Measurements from ENCODE around the gene SIPA1L3. TPM values are rescaled to one million over a fixed set of nuclear protein-coding genes. Genes with fewer than 3 reads are reported as not detected.

Gene SIPA1L3
- polyA plus RNA-seq, 1 of the 3 experiments (the other 2 are of a cell fraction), result 11.6 TPM

DNA sequence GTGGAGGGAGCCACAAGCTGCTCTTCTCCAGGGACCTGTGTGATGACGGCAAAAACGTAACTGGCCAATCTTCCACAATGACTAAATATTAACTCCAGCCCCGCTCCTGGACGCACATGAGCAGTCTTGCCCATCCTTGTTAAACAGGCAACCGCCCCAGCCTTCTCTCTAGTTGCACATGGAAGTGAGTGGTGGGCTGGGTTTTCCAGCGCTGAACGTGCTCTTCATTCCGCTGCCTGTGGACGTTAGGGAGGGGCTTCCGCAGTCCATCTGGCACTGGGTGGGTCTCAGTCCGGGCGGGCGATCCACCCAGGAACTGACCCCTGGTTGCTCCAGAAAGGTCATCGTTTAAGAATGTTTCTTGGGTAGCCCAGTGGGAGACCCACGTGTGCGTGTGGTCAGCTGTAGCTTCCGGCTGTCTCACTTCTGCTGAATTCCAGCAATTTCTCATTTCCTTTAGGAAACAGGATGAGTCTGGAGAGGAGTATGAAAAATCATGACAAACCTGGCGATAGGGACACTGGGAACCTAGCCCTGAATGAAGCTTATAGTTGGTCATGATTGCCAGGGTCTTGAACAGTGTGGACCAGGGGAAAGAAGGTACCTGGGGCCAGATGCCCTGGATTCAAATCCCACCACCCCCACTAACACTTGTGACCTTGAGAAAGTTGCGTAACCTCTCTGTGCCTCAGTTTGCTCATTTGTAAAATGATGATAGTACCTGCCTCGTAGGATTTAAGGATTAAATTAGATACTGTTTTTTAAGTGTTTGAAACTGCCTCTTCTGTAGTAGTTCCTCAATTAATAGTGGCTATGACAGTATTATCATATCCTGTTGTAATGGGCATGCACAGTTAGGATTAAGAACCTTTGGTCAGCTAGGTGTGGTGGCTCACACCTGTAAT lies 92.6 kb downstream of the SIPA1L3 start:
- no peak for DNase-seq
- Histone ChIP-seq H3K4me2 (peak overlapping the region; percentile 59), H4K20me1 (ENCODE audit: insufficient read depth) (no peaks in the 10 kb centered on the region), H3K9me3 (no peaks in the 10 kb centered on the region), H3K4me3 (ENCODE audit: low read depth in 2 of 2, low read length in 1 of 2) (no peak overlapping the region), H3K79me2 (ENCODE audit: insufficient read depth) (peaks cover 53% of the 10 kb centered on the region), H3K27me3 (ENCODE audit: insufficient read depth) (no peaks in the 10 kb centered on the region), H3K27ac (ENCODE audit: low read depth in 2 of 2, low read length in 1 of 2) (peak overlapping the region; percentile 60 to 100; a peak in 3 of 4 replicates), H3K4me1 (ENCODE audit: control insufficient read depth in 1 of 2, insufficient read depth in 2 of 2, low read depth in 1 of 2, low read length in 1 of 2) (peaks cover 15 to 34% of the 10 kb centered on the region in 2 experiments), H3K9ac (peak overlapping the region; percentile 73), H3K36me3 (replicated peaks in 1 of 2; ENCODE audit: control insufficient read depth in 1 of 2, insufficient read depth in 2 of 2, low read length in 1 of 2) (no peaks in the 10 kb centered on the region), H3F3A (replicated peaks; ENCODE audit: insufficient read depth) (peaks cover 63% of the 10 kb centered on the region), H2AFZ (ENCODE audit: low read depth) (0 out of 2 replicates have a peak overlapping the region, but pooled peaks have one; percentile 1), H3K9me2 (no peaks in the 10 kb centered on the region)
- ChIA-PET POLR2A (no interaction called here), CTCF (interaction anchor here (1.0 to 1.9 kb wide), 2 partner anchors 24 to 97 kb away, joined by 3 to 7 read pairs; no protein-coding TSS in a partner anchor)
- 41% methylated on average over 19 of the region's 20 CpGs for WGBS (ENCODE audit: low lambda C conversion rate)
- TF ChIP-seq FOSL2 (IDR thresholded peaks at IDR 0.05; ENCODE audit: borderline replicate concordance, low read depth) (peak; percentile 88), POLR2AphosphoS5 (IDR thresholded peaks at IDR 0.05; ENCODE audit: low read depth, low read length) (peak; percentile 71; the same call in 1 of the 2 replicates), EP300 (IDR thresholded peaks at IDR 0.05; ENCODE audit: borderline replicate concordance in 1 of 2, low read depth in 1 of 2, low read length in 1 of 2) (peak in 1 of 2 experiments; percentile 99; a peak in 3 of 4 replicates), RFX5 (IDR thresholded peaks at IDR 0.05; ENCODE audit: low read length) (no peak), RCOR1 (IDR thresholded peaks at IDR 0.05; ENCODE audit: low read length) (no peak), MEF2A (IDR thresholded peaks at IDR 0.05; ENCODE audit: borderline replicate concordance, low read depth) (0 out of 2 replicates have a peak, but pooled peaks have one; percentile 38), NFIC (IDR thresholded peaks at IDR 0.05; ENCODE audit: borderline replicate concordance) (peak; percentile 86), FOXM1 (IDR thresholded peaks at IDR 0.05; ENCODE audit: low read depth) (peak; percentile 87; the same call in 1 of the 2 replicates), NRF1 (IDR thresholded peaks at IDR 0.05; ENCODE audit: low read depth, low read length) (no peak), GATA2 (CRISPR knock-in tag; IDR thresholded peaks at IDR 0.05) (no peak), TEAD4 (IDR thresholded peaks at IDR 0.05; ENCODE audit: borderline replicate concordance, insufficient read depth) (peak; percentile 99), RXRA (IDR thresholded peaks at IDR 0.05; ENCODE audit: borderline replicate concordance, low read depth) (peak; percentile 100), TCF12 (IDR thresholded peaks at IDR 0.05) (peak; percentile 95), YY1 (IDR thresholded peaks at IDR 0.05; ENCODE audit: low read depth) (no peak), SMC3 (IDR thresholded peaks at IDR 0.05; ENCODE audit: low read depth, low read length) (no peak), SIN3A (IDR thresholded peaks at IDR 0.05; ENCODE audit: borderline replicate concordance, low read depth, low read length) (peak; percentile 80; the same call in 1 of the 2 replicates)
- TF ChIP-seq, protein P1, sequence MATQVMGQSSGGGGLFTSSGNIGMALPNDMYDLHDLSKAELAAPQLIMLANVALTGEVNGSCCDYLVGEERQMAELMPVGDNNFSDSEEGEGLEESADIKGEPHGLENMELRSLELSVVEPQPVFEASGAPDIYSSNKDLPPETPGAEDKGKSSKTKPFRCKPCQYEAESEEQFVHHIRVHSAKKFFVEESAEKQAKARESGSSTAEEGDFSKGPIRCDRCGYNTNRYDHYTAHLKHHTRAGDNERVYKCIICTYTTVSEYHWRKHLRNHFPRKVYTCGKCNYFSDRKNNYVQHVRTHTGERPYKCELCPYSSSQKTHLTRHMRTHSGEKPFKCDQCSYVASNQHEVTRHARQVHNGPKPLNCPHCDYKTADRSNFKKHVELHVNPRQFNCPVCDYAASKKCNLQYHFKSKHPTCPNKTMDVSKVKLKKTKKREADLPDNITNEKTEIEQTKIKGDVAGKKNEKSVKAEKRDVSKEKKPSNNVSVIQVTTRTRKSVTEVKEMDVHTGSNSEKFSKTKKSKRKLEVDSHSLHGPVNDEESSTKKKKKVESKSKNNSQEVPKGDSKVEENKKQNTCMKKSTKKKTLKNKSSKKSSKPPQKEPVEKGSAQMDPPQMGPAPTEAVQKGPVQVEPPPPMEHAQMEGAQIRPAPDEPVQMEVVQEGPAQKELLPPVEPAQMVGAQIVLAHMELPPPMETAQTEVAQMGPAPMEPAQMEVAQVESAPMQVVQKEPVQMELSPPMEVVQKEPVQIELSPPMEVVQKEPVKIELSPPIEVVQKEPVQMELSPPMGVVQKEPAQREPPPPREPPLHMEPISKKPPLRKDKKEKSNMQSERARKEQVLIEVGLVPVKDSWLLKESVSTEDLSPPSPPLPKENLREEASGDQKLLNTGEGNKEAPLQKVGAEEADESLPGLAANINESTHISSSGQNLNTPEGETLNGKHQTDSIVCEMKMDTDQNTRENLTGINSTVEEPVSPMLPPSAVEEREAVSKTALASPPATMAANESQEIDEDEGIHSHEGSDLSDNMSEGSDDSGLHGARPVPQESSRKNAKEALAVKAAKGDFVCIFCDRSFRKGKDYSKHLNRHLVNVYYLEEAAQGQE (IDR thresholded peaks at IDR 0.05; ENCODE audit: low read depth, low read length), result peak; percentile 70
- TF ChIP-seq, protein P2, sequence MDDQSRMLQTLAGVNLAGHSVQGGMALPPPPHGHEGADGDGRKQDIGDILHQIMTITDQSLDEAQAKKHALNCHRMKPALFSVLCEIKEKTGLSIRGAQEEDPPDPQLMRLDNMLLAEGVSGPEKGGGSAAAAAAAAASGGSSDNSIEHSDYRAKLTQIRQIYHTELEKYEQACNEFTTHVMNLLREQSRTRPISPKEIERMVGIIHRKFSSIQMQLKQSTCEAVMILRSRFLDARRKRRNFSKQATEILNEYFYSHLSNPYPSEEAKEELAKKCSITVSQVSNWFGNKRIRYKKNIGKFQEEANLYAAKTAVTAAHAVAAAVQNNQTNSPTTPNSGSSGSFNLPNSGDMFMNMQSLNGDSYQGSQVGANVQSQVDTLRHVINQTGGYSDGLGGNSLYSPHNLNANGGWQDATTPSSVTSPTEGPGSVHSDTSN (IDR thresholded peaks at IDR 0.05), result peak; percentile 86
- TF ChIP-seq, protein P3, sequence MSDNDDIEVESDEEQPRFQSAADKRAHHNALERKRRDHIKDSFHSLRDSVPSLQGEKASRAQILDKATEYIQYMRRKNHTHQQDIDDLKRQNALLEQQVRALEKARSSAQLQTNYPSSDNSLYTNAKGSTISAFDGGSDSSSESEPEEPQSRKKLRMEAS (IDR thresholded peaks at IDR 0.05; ENCODE audit: low read depth), result peak; percentile 98
- TF ChIP-seq, protein P4, sequence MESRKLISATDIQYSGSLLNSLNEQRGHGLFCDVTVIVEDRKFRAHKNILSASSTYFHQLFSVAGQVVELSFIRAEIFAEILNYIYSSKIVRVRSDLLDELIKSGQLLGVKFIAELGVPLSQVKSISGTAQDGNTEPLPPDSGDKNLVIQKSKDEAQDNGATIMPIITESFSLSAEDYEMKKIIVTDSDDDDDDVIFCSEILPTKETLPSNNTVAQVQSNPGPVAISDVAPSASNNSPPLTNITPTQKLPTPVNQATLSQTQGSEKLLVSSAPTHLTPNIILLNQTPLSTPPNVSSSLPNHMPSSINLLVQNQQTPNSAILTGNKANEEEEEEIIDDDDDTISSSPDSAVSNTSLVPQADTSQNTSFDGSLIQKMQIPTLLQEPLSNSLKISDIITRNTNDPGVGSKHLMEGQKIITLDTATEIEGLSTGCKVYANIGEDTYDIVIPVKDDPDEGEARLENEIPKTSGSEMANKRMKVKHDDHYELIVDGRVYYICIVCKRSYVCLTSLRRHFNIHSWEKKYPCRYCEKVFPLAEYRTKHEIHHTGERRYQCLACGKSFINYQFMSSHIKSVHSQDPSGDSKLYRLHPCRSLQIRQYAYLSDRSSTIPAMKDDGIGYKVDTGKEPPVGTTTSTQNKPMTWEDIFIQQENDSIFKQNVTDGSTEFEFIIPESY (IDR thresholded peaks at IDR 0.05; ENCODE audit: borderline replicate concordance, low read depth), result peak; percentile 78
- TF ChIP-seq, protein P5, sequence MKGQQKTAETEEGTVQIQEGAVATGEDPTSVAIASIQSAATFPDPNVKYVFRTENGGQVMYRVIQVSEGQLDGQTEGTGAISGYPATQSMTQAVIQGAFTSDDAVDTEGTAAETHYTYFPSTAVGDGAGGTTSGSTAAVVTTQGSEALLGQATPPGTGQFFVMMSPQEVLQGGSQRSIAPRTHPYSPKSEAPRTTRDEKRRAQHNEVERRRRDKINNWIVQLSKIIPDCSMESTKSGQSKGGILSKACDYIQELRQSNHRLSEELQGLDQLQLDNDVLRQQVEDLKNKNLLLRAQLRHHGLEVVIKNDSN (IDR thresholded peaks at IDR 0.05; ENCODE audit: borderline replicate concordance, low read depth), result peak; percentile 80
- TF ChIP-seq, protein P6, sequence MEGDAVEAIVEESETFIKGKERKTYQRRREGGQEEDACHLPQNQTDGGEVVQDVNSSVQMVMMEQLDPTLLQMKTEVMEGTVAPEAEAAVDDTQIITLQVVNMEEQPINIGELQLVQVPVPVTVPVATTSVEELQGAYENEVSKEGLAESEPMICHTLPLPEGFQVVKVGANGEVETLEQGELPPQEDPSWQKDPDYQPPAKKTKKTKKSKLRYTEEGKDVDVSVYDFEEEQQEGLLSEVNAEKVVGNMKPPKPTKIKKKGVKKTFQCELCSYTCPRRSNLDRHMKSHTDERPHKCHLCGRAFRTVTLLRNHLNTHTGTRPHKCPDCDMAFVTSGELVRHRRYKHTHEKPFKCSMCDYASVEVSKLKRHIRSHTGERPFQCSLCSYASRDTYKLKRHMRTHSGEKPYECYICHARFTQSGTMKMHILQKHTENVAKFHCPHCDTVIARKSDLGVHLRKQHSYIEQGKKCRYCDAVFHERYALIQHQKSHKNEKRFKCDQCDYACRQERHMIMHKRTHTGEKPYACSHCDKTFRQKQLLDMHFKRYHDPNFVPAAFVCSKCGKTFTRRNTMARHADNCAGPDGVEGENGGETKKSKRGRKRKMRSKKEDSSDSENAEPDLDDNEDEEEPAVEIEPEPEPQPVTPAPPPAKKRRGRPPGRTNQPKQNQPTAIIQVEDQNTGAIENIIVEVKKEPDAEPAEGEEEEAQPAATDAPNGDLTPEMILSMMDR (IDR thresholded peaks at IDR 0.05), result no peak

All from SK-N-SH (cell line).